ENCODE results near the gene PAK5. TPM values are rescaled to one million over a fixed set of nuclear protein-coding genes. Genes with fewer than 3 reads are reported as not detected.

PAK5 gene
- polyA plus RNA-seq, 2 of the 4 experiments (the other 2 are of a cell fraction): 0.01 TPM; not detected in 1

- ATAC-seq (no peak), FAIRE-seq (no peak), DNase-seq (ENCODE audit: low read depth in 1 of 2, low spot score in 1 of 2) (no peak)
- Histone ChIP-seq H3K4me2 (no peak overlapping the region), H3K9me3 (no peaks in the 10 kb centered on the region), H3K27ac (no peak overlapping the region), H3K4me3 (no peak overlapping the region), H3K4me1 (no peaks in the 10 kb centered on the region)
- CTCF ChIA-PET: interaction anchor here (1.0 kb wide), 1 partner anchor 265 kb away, joined by 3 read pairs; no protein-coding TSS in a partner anchor
- TF ChIP-seq ESRRA (IDR thresholded peaks at IDR 0.05; ENCODE audit: borderline replicate concordance, low read length) (no peak), RCOR1 (IDR thresholded peaks at IDR 0.05; ENCODE audit: low read depth, low read length) (no peak), NR3C1 (IDR thresholded peaks at IDR 0.05) (no peak), EHF (CRISPR knock-in tag; IDR thresholded peaks at IDR 0.05) (no peak), PHF8 (IDR thresholded peaks at IDR 0.05; ENCODE audit: borderline replicate concordance, low read depth) (no peak), ATOH8 (CRISPR knock-in tag; IDR thresholded peaks at IDR 0.05; ENCODE audit: low read depth) (no peak)
- POLR2A ChIA-PET: no interaction called here
Measured at GRCh38 chr20:9672981-9673380, 165.9 kb downstream of the PAK5 start.

- no peak for TF ChIP-seq HEYL (CRISPR knock-in tag; IDR thresholded peaks at IDR 0.05)
- peak; percentile 91 for TF ChIP-seq MAFK (IDR thresholded peaks at IDR 0.05; ENCODE audit: partially characterized antibody)
- no peak overlapping the region for H3K27ac ChIP-seq
- ATAC-seq: no peak
- CTCF ChIA-PET: interaction anchor here (0.9 kb wide), 1 partner anchor 230 kb away, joined by 3 read pairs; no protein-coding TSS in a partner anchor
- FAIRE-seq: peak; percentile 36
- no peaks in the 10 kb centered on the region for H3K9me3 ChIP-seq
- POLR2A ChIA-PET: no interaction called here
- no peak for DNase-seq (ENCODE audit: low read depth in 1 of 2, low spot score in 1 of 2)
- no peak overlapping the region for H3K4me2 ChIP-seq
- no peak overlapping the region for H3K4me3 ChIP-seq
- WGBS (ENCODE audit: missing lambda C conversion rate): 42% methylated on average over 2 of the region's 2 CpGs
- no peaks in the 10 kb centered on the region for H3K4me1 ChIP-seq
Measured at GRCh38 chr20:9672027-9672426, 166.8 kb downstream of the PAK5 start.

GRCh38 chr20:9668381-9668780 lies 170.5 kb downstream of the PAK5 start:
- DNase-seq (ENCODE audit: low read depth in 1 of 2, low spot score in 1 of 2) (no peak), ATAC-seq (no peak), FAIRE-seq (no peak)
- 15% methylated on average over 4 of the region's 4 CpGs for WGBS (ENCODE audit: missing lambda C conversion rate)
- no peak overlapping the region for H3K4me2 ChIP-seq
- no peaks in the 10 kb centered on the region for H3K9me3 ChIP-seq
- POLR2A ChIA-PET: no interaction called here
- H3K27ac ChIP-seq: no peak overlapping the region
- H3K4me1 ChIP-seq: no peaks in the 10 kb centered on the region
- no peak for TF ChIP-seq BHLHE40 (IDR thresholded peaks at IDR 0.05; ENCODE audit: low read depth, low read length)
- no peak for TF ChIP-seq JUNB (IDR thresholded peaks at IDR 0.05)
- CTCF ChIA-PET: no interaction called here
- no peak overlapping the region for H3K4me3 ChIP-seq

- Histone ChIP-seq H3K27ac (no peak overlapping the region), H3K9me3 (no peaks in the 10 kb centered on the region), H3K4me1 (no peaks in the 10 kb centered on the region), H3K4me2 (no peak overlapping the region), H3K4me3 (no peak overlapping the region)
- ATAC-seq (no peak), DNase-seq (ENCODE audit: low read depth in 1 of 2, low spot score in 1 of 2) (no peak), FAIRE-seq (no peak)
- CTCF ChIA-PET: interaction anchor here (1.1 to 1.3 kb wide), 2 partner anchors 11 to 255 kb away, joined by 3 read pairs; no protein-coding TSS in a partner anchor
- TF ChIP-seq RFX5 (IDR thresholded peaks at IDR 0.05): no peak
- peak; percentile 96 for TF ChIP-seq MAFK (IDR thresholded peaks at IDR 0.05; ENCODE audit: partially characterized antibody)
- POLR2A ChIA-PET: no interaction called here
- WGBS (ENCODE audit: missing lambda C conversion rate): 0% methylated on average over 3 of the region's 3 CpGs
Measured at GRCh38 chr20:9663423-9663822, 175.5 kb downstream of the PAK5 start.

- ChIA-PET POLR2A (no interaction called here), CTCF (no interaction called here)
- WGBS (ENCODE audit: missing lambda C conversion rate): 11% methylated on average over 8 of the region's 8 CpGs
- FAIRE-seq: no peak
- no peaks in the 10 kb centered on the region for H3K4me1 ChIP-seq
- no peak for ATAC-seq
- H3K9me3 ChIP-seq: no peaks in the 10 kb centered on the region
- peak in 1 of 2 experiments; percentile 17 for DNase-seq (ENCODE audit: low read depth in 1 of 2, low spot score in 1 of 2)
- H3K4me3 ChIP-seq: no peak overlapping the region
- H3K27ac ChIP-seq: no peak overlapping the region
- H3K4me2 ChIP-seq: no peak overlapping the region
- no peak for TF ChIP-seq BHLHE40 (IDR thresholded peaks at IDR 0.05; ENCODE audit: low read depth, low read length)
- TF ChIP-seq POLR2AphosphoS2 (conservative IDR thresholded peaks at IDR 0.05; ENCODE audit: low read length): no peak
- no peak for TF ChIP-seq HES2 (IDR thresholded peaks at IDR 0.05)
- no peak for TF ChIP-seq HDAC2 (IDR thresholded peaks at IDR 0.05)
- peak; percentile 82 for TF ChIP-seq EHMT2 (IDR thresholded peaks at IDR 0.05; ENCODE audit: low read depth)
- TF ChIP-seq MYC (IDR thresholded peaks at IDR 0.05; ENCODE audit: borderline replicate concordance, low read length): no peak
- TF ChIP-seq REST (IDR thresholded peaks at IDR 0.05): peak; percentile 97
- no peak for TF ChIP-seq NFE2L2 (conservative IDR thresholded peaks at IDR 0.05; ENCODE audit: low read length)
- TF ChIP-seq POLR2A (IDR thresholded peaks at IDR 0.05; ENCODE audit: low read length): no peak
- TF ChIP-seq SMC3 (IDR thresholded peaks at IDR 0.05): no peak
- TF ChIP-seq EHF (CRISPR knock-in tag; IDR thresholded peaks at IDR 0.05): no peak
- TF ChIP-seq CTCF (IDR thresholded peaks at IDR 0.05): no peak
- TF ChIP-seq KDM5A (IDR thresholded peaks at IDR 0.05): no peak
Measured at GRCh38 chr20:9660236-9660868, 178.5 kb downstream of the PAK5 start.
